Central memory CD8-positive, alpha-beta T cell (primary cell): Measurements from ENCODE around the gene TBC1D3B.

ENCODE experiments used
- ATAC-seq: fragments of 150-1000 bp; cut with Tn5 transposase; replicated peaks from 2 replicates; pipeline ENCODE4 v1.10.0; 2022; ENCODE audit warnings: mild to moderate bottlenecking, moderate FRiP score, moderate number of reproducible peaks; ENCODE audit not compliant: poor library complexity, severe bottlenecking; ENCODE audit errors: extremely low read depth
- DNase-seq, 2 donors: peaks; one replicate each; pipeline ENCODE4 v3.0.0; 2021; ENCODE audit warnings: low spot score in 2 of 2
- H3K27ac Mint-ChIP-seq: one replicate; pipeline ENCODE4 v1.8.0; 2022; ENCODE audit warnings: low read depth, mild to moderate bottlenecking, moderate library complexity, mixed read lengths
- H3K27me3 Mint-ChIP-seq: one replicate; pipeline ENCODE4 v1.8.0; 2022; ENCODE audit warnings: mixed read lengths
- H3K36me3 Mint-ChIP-seq: one replicate; pipeline ENCODE4 v1.8.0; 2022; ENCODE audit warnings: mild to moderate bottlenecking, moderate library complexity, mixed read lengths; ENCODE audit not compliant: insufficient read depth
- H3K4me1 Mint-ChIP-seq: one replicate; pipeline ENCODE4 v1.8.0; 2022; ENCODE audit warnings: mixed read lengths
- H3K4me3 Mint-ChIP-seq: one replicate; pipeline ENCODE4 v1.8.0; 2022; ENCODE audit warnings: mild to moderate bottlenecking, moderate library complexity, mixed read lengths
- H3K9me3 Mint-ChIP-seq: one replicate; pipeline ENCODE4 v1.8.0; 2022; ENCODE audit warnings: mixed read lengths

The TBC1D3B gene

DNA sequence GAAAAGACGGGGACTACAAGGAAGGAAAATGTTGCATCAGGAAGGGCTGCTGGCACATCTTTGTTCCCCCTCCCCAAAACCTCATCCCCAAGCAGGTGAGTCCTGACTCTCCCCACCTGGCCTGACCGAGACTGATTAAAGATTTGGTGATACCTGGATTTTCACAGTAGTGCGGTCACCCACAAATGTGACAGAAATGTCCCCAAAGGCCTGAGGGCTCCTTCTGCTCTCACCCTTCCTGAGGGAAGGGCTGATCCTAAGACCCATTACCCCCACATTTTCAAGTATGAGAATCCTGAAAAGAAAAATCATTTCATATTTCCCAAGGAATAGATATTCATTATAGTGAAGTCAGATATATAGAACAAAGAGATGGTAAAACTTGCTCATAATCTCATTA lies 28.8 kb downstream of the TBC1D3B start:
- Mint-ChIP-seq H3K4me1 (peaks cover 48% of the 10 kb centered on the region), H3K9me3 (no peaks in the 10 kb centered on the region), H3K27me3 (no peaks in the 10 kb centered on the region), H3K27ac (peak overlapping the region; percentile 55), H3K36me3 (peaks cover 3% of the 10 kb centered on the region), H3K4me3 (peak overlapping the region; percentile 70)
- no peak for ATAC-seq
- no peak for DNase-seq

DNA sequence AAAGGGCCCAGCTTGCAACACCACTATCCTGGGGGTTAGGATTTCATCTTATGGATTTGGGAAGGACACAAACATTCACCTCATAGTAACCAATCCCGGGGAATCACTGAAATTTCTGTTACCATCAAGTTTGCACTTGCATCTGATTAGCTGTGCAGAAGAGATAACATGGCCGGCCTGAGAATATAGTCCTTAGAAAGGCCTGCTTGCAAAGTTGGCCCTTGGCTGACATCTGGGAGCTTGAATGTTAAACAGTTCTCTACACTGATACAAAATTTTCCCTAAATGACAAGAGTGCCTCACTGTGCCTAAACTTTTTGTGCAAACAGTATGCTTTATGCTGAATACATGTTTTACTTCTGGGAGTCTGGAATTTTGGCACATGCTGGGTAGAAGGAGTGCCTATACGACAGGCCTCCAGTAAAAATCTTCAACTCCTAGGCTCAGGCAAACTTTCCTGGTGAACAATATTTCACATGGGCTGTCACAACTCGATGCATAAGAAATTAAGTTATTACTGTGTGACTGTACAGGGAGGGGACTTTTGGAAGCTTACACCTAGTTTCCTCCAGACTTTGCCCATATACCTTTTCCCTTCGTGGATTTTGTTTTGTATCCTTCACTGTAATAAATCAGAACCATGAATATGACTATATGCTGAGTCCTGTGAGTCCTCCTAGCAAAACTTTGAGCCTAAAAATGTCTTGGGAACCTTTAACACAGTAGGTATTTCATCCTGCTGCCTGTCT lies 31.3 kb downstream of the TBC1D3B start:
- no peaks in the 10 kb centered on the region for H3K27me3 Mint-ChIP-seq
- ATAC-seq (no peak), DNase-seq (no peak)
- H3K36me3 Mint-ChIP-seq = peaks cover 3% of the 10 kb centered on the region
- H3K4me1 Mint-ChIP-seq = peaks cover 61% of the 10 kb centered on the region
- H3K4me3 Mint-ChIP-seq = no peak overlapping the region
- no peaks in the 10 kb centered on the region for H3K9me3 Mint-ChIP-seq
- H3K27ac Mint-ChIP-seq = no peak overlapping the region

DNA sequence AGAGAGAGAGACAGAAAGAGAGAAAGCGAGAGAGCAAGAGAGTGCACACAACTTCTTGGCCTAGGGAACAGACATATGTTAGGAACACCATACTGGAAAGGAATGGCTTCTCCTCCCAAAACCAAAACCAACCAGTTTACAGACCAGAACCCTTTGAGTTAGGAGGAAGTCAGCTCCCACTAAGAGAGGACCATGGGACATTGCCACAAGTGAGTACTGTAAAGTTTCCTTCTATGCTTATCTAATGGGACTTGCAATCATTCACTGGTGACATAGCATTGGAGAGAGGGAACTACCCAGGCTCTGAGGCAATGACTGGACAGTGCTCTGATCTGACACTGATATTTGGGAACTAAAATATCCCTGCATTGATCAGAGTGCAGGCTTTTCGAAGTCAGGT lies 32.4 kb downstream of the TBC1D3B start:
- H3K36me3 Mint-ChIP-seq = peaks cover 2% of the 10 kb centered on the region
- DNase-seq = no peak
- H3K9me3 Mint-ChIP-seq = no peaks in the 10 kb centered on the region
- peaks cover 56% of the 10 kb centered on the region for H3K4me1 Mint-ChIP-seq
- H3K27me3 Mint-ChIP-seq = no peaks in the 10 kb centered on the region
- H3K27ac Mint-ChIP-seq = peak overlapping the region; percentile 13
- no peak for ATAC-seq
- H3K4me3 Mint-ChIP-seq = peak overlapping the region; percentile 1

DNA sequence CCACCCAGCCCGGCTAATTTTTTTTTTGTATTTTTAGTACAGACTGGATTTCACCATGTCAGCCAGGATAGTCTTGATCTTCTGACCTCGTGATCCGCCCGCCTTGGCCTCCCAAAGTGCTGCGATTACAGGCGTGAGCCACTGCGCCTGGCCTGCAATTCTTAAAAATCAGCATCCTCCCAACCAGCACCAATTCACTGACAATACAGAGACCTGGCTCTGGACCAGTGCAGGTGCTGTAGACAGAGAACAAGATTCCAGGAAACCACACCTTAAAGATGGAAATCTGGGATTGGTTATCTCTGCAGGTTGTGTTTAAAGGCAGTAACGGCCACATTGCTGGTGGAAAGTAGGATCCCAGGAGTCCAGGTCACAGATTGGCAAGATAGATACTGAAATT lies 33.6 kb downstream of the TBC1D3B start:
- DNase-seq = no peak
- Mint-ChIP-seq H3K36me3 (peaks cover 2% of the 10 kb centered on the region), H3K27ac (no peak overlapping the region), H3K27me3 (no peaks in the 10 kb centered on the region), H3K4me3 (no peak overlapping the region), H3K9me3 (no peaks in the 10 kb centered on the region), H3K4me1 (peaks cover 51% of the 10 kb centered on the region)
- no peak for ATAC-seq

DNA sequence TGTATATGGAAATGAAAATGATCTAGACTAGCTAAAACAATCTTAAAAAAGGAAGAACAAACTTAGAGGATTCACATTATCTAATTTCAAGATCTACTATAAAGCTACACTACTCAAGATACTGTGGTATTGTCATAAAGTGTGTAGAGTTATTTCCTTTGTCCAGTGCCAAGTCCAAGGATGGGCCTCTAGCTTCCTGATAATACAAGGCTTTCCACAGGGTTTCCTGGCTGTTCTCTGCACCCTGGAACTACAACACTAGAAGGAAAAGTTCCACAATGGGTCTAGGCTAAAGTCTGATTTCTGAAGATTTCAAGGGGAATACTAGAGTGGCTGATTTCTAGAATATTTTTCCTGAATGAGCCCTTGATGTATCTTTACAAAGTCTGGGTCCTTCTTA lies 34.2 kb downstream of the TBC1D3B start:
- peaks cover 51% of the 10 kb centered on the region for H3K4me1 Mint-ChIP-seq
- DNase-seq = no peak
- H3K4me3 Mint-ChIP-seq = no peak overlapping the region
- H3K9me3 Mint-ChIP-seq = no peaks in the 10 kb centered on the region
- H3K27ac Mint-ChIP-seq = peak overlapping the region; percentile 32
- H3K27me3 Mint-ChIP-seq = no peaks in the 10 kb centered on the region
- ATAC-seq = no peak
- H3K36me3 Mint-ChIP-seq = peaks cover 2% of the 10 kb centered on the region

DNA sequence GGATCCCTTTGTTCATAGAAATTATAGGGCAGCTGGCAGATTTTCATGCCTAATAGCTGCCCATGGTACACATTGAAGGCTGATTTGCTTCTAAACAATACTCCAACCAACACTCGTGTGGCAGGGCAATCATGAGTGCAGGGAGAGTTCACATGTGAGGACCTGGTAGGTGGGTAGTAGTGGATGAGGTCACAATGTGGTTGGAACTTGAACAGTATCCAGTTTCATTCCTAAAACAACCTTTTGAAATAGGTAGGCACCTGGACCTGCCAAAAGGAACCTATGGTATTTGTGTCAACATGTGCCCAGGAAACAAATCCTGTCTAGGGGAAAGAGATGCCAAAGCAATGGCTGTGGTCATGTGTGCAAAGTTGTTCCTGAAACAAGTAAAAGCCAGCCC lies 40.0 kb downstream of the TBC1D3B start:
- Mint-ChIP-seq H3K27me3 (no peaks in the 10 kb centered on the region), H3K36me3 (peaks cover 11% of the 10 kb centered on the region), H3K9me3 (no peaks in the 10 kb centered on the region), H3K4me1 (peaks cover 54% of the 10 kb centered on the region), H3K27ac (no peak overlapping the region), H3K4me3 (no peak overlapping the region)
- ATAC-seq (no peak), DNase-seq (no peak)

DNA sequence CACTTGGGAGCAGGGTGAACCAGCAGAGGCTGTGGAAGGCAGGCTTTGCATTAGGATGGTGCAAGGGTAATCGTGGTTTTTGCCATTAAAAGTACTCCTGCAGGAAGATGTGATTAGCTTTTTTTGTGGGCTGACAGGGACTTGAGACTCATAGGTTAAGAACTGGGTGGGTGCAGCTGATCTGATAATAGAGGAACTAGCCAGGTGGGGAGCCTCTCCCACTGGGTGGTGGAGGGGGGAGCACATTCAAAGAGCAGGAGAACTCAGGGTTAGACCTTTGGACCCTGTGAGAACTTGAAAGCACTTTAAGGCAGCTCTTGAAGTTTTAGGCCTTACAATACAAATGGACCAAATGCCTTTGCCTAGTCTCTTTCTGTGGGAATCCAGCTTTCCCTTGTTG lies 40.4 kb downstream of the TBC1D3B start:
- Mint-ChIP-seq H3K4me3 (no peak overlapping the region), H3K4me1 (peaks cover 52% of the 10 kb centered on the region)
- no peak for ATAC-seq

DNA sequence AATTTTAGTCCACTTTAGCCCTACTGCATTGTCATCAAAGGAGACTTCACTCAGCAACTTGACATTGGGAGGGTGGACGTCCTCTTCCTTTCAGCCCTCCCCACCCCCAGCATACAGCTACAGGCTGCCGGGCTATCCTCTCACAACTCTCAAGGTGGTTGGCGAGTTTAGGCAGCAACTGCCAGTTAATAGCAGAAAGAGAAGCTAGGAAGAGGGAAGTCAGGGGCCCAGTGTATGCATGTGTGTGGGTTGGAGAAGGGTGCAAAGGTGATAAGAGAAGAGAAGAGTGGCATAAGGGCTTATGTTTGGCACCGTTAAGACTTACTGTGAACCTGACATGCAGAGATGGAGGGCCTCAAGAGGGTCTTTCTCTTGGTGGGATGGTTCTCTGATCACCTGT lies 41.0 kb downstream of the TBC1D3B start:
- no peak overlapping the region for H3K27ac Mint-ChIP-seq
- no peaks in the 10 kb centered on the region for H3K9me3 Mint-ChIP-seq
- peaks cover 16% of the 10 kb centered on the region for H3K36me3 Mint-ChIP-seq
- ATAC-seq (no peak), DNase-seq (no peak)
- H3K4me1 Mint-ChIP-seq = peaks cover 47% of the 10 kb centered on the region
- no peak overlapping the region for H3K4me3 Mint-ChIP-seq
- H3K27me3 Mint-ChIP-seq = no peaks in the 10 kb centered on the region

More for the DNA sequence above, 40.4 kb downstream of the TBC1D3B start:
- DNase-seq = no peak
- Mint-ChIP-seq H3K9me3 (no peaks in the 10 kb centered on the region), H3K27ac (no peak overlapping the region), H3K27me3 (no peaks in the 10 kb centered on the region), H3K36me3 (peaks cover 12% of the 10 kb centered on the region)

DNA sequence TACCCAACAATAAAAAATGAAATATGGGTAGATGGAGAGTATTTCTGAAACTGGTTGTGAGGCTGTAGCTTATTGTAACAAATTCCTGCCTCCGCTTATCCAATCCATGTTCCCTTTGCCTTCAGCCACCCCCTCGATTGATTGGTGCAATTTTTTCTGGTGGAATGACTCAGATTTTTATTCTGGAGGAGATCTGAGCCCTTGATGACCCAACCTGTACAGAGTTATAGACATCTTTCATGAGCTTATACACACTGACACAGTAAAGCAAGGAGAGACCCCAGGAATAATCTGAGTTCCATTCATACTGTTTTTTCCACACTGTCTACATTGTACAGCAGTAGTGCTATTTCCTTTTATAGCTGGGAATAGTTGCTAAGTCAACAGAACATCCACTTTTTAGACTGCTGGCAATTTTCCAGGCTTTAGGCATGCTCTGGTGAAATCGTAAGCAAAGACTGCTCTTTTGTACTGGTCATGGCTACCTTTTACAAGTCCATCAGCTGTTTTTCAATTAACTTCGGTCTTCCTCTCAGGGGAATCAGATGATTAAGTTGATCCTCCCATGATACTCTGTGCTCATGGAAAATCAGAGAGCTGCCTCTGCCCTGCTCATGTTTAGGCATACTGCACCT lies 42.7 kb downstream of the TBC1D3B start:
- H3K4me3 Mint-ChIP-seq = no peak overlapping the region
- no peaks in the 10 kb centered on the region for H3K9me3 Mint-ChIP-seq
- peaks cover 16% of the 10 kb centered on the region for H3K36me3 Mint-ChIP-seq
- DNase-seq (no peak), ATAC-seq (no peak)
- no peaks in the 10 kb centered on the region for H3K27me3 Mint-ChIP-seq
- H3K27ac Mint-ChIP-seq = no peak overlapping the region
- peaks cover 64% of the 10 kb centered on the region for H3K4me1 Mint-ChIP-seq

DNA sequence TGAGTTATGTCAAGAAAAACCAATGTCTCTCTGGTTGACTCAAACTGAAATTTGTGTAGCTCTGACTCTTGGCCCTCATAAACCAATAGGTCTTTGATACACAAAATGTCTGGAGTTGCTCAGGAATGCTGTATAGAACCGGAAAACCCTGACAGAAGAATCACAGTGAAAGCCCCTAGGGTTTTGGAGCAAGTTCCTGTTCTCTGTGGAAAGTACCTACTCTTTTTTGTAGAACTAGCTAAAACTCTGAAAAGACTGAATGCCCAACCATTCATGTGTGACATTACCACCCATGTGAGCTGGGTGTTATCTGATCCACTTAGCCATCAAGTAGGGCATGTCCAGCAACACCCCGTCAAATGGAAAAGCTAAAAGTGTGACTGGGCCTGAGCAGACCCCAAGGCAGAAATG lies 44.0 kb downstream of the TBC1D3B start:
- Mint-ChIP-seq H3K36me3 (peaks cover 17% of the 10 kb centered on the region), H3K4me1 (peaks cover 71% of the 10 kb centered on the region), H3K27ac (peak overlapping the region; percentile 55), H3K4me3 (no peak overlapping the region), H3K9me3 (no peaks in the 10 kb centered on the region), H3K27me3 (no peaks in the 10 kb centered on the region)
- DNase-seq = no peak
- no peak for ATAC-seq

DNA sequence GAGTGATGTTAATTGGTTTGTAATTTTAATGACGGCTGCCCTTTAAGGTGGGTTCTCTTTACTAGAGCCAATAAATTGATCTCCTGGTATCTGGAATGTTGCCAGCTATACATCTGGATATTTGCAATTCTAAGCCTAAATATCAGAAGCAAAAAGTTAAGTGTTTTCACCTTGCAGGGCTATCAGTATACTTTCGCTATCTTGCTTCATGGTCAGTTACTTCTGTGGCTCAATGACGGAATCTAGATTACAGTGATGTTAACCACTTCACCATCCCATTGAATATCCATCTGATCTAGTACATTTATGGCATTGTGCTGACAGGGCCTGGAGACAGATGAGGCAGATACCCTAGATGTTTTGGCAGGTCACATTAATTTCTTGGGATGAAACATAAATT lies 44.5 kb downstream of the TBC1D3B start:
- Mint-ChIP-seq H3K9me3 (no peaks in the 10 kb centered on the region), H3K36me3 (peaks cover 17% of the 10 kb centered on the region), H3K4me3 (no peak overlapping the region), H3K4me1 (peaks cover 71% of the 10 kb centered on the region), H3K27me3 (no peaks in the 10 kb centered on the region), H3K27ac (peak overlapping the region; percentile 38)
- DNase-seq (no peak), ATAC-seq (no peak)

DNA sequence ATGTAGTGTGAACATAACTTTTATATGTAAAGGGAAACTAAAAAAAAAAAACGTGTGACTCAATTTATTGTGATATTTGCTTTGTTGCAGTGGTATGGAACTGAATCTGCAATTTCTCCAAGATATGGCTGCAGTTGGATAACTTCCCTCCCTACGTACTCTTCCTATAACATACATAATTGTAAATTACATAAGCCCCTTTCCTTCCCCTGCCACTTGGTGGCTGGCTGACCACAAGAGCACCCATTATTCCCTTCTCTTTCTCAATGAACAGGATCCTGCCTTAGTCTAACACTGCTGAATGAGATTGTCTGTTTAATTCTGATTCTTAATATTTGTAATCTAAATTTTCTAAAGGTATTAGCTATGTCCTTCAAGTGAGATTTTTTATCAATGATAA lies 45.0 kb downstream of the TBC1D3B start:
- Mint-ChIP-seq H3K4me1 (peaks cover 74% of the 10 kb centered on the region), H3K36me3 (peaks cover 17% of the 10 kb centered on the region), H3K27me3 (no peaks in the 10 kb centered on the region), H3K27ac (peak overlapping the region; percentile 38), H3K9me3 (no peaks in the 10 kb centered on the region), H3K4me3 (peak overlapping the region; percentile 28)
- ATAC-seq (no peak), DNase-seq (no peak)

DNA sequence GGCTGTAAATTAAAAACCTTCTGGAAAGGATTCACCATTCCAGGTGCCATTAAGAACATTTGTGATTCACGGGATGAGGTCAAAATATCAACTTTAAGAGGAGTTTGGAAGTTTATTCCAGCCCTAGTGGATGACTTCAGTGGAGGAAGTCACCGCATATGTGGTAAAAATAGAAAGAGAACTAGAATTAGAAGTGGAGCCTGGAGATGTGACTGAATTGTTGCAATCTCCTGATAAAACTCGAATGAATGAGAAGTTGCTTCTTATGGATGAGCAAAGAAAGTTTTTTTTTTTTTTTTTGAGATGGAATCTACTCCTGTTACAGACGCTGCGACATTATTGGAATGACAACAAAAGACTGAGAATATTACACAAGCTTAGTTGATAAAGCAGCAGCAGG lies 46.1 kb downstream of the TBC1D3B start:
- H3K27ac Mint-ChIP-seq = no peak overlapping the region
- no peak overlapping the region for H3K4me3 Mint-ChIP-seq
- ATAC-seq (no peak), DNase-seq (no peak)
- peaks cover 74% of the 10 kb centered on the region for H3K4me1 Mint-ChIP-seq
- H3K36me3 Mint-ChIP-seq = peaks cover 16% of the 10 kb centered on the region
- no peaks in the 10 kb centered on the region for H3K27me3 Mint-ChIP-seq
- peaks cover 6% of the 10 kb centered on the region for H3K9me3 Mint-ChIP-seq
